GM19468 (cell line): ENCODE measurements around the gene MTG1.
"Not testable (repeated sequence)": the region's sequence is repeated elsewhere in the genome, so short reads cannot be mapped to it uniquely, and the experiment has no call there.

ENCODE experiments used
- ATAC-seq: cut with Tn5 transposase; IDR thresholded peaks from one replicate; pipeline ENCODE4 v1.9.1; 2021; ENCODE audit warnings: mild to moderate bottlenecking, moderate library complexity, moderate number of reproducible peaks; ENCODE audit not compliant: unreplicated experiment; ENCODE audit errors: extremely low read depth

Gene MTG1

DNA sequence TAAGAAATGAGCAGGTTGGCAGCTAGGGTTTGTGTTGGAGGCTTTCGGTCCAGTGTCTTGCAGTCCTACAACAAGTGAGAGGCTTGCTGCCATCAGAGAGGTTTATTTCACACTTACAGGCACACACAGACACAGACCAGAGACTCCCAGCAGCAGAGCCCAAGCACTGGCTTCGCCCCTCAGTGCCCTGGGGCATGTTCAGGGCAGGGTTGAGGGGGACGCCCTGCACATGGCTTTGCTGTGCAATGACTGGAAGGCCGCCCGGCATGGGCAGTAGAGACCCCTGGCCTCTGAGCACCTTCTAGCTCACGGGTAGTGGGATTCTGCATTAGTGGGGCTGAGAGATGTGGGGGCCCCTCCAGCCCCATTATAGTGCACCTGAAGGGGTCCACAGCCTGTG, 26.6 kb downstream of the MTG1 start:
- ATAC-seq = no peak

DNA sequence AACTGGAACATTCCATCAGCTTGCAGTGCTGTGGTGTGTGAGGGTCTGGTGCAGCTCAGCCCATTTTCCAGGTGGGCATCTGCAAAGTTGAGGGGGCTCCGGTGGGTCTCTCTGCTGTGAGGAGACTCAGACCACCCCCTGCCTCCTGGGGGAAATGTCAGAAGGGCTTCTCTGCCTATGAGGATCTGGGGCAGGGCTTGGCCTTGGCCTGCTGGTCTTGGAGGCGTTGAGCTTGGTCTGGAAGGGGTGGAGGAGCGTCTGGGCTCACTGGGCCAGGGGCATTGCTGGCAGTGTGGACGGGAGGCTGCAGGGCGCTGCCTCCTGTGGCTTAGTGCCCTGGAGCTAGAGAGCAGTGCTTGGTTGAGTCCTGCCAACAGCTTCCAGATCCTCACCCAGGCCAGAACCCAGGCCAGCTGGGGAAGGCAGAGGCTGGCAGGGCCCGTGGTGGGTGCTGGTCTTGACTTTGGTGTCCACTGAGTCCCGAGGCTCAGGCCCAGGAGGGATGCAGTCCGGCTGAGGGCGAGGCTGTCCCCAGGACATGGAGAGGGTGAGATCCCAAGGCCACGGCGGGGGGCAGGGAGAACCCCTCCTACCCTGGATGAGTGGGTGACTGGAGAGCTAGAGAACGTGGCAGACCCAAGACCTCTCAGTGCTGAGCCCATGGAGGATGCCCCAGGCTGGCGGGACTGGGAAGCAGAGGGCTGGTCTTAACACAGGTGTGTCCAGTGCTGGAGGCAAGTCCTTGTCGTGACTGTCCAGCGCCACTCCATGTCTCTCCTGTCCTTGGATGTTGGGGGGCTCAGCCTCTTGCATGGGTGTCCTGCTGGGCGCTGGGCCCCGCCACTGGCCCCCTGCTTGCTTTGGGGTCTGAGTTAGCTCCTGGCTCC, 27.6 kb downstream of the MTG1 start:
- ATAC-seq = no peak

DNA sequence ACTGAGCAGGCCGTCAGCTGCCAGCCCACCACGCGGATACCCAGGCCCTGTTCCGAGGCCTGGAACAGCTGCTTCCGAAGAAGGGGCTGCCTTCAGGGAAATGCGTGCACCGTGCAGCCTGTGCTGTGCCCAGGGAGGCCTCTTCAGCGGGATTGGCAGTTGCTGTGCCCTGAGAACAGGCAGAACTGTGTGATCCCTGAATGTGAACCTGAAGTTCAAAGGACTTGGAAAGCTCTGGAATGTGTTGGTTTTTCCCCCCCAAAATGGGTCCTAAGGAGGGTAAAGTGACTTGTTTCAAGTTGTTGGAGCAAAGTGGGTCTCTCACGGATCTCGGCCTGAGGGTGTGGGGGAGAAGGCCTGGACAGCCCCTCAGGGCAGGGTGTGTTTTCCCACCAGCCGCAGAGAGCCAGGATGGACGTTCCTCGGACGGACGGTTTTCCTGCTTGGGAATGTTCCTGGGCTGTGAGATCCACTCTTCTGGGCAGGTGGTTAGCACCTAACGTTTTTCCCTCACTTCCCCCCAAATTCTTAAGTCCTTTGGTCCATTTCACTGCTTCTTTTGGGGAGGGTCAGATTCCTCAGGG, 28.4 kb downstream of the MTG1 start:
- ATAC-seq = no peak

DNA sequence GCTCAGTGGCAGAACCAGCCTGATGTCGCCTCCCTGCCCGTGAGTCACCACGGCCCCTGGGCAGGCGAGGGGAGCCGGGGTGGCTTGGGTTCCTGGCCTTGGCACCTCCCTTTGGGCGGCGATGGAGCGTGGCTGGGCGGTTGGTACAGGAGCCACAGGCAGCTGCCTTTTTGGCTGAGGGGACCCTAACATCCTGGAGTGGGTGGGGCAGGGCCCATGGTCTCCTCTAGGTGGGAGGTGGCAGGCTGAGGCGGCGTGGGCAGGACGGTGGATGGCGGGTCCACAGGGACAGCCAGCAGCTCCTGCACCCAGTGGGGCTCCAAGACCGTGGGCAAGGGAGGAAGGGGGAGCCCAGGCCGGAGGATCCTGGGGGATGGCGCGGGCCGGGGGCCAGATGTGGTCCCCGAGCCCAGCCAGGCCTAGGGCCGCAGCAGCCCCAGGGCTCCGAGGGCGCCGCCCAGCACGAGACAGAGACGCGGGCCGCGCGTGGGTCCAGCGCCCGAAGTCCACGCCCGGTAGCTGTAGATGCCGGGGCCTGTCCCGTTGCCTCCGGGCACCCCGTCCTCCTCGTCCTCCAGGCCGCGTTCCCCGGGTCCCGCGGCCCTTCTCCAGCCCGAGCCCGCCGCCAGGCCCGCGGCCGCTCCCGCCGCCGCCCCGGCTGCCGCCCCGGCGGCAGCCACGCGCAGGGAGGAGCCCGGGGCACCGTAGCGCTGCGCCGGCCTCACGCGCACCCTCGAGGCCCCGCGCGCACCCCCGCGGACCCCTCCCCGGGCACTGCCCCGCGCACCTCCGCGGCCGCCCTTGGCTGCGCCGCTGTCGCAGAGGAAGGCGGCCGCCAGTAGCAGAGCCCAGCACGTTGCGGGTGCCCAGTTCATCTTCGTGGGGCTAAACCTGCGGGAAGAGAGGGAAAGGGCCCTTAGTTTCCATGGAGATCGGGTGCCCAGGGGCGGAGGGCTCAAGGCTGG, 29.1 kb downstream of the MTG1 start:
- ATAC-seq = no peak

GRCh38 chr10:133424102-133424501, 30.1 kb downstream of the MTG1 start:
- ATAC-seq = not testable (repeated sequence)

GRCh38 chr10:133424601-133425000, 30.6 kb downstream of the MTG1 start, which contains the start of gene SPRN:
Gene SPRN, minus strand, starts transcription at chr10:133424625. Its CDS starts 944 bp downstream, at chr10:133423681.
- not testable (repeated sequence) for ATAC-seq

DNA sequence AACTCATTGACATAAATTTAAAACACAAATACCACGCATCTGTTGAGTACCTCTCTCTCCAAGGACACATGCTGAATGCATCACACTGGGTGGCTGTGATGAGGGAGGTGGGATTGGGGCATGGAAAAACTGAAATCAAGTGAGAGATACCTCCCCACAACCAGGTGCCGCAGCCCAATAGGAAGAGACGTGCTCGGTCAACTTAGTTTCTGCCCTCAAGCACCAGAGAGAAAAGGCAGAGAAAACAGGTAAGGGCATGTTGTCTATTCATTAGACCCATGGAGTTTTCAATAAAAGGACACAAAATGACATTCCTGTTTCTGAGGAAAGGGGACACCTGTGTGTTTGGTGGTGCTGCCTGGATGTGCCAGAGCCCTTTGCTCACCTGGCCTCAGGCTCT, 35.6 kb downstream of the MTG1 start:
- not testable (repeated sequence) for ATAC-seq

- not testable (repeated sequence) for ATAC-seq
These were observed 38.1 kb downstream of the MTG1 start for GRCh38 chr10:133431888-133432613.

DNA sequence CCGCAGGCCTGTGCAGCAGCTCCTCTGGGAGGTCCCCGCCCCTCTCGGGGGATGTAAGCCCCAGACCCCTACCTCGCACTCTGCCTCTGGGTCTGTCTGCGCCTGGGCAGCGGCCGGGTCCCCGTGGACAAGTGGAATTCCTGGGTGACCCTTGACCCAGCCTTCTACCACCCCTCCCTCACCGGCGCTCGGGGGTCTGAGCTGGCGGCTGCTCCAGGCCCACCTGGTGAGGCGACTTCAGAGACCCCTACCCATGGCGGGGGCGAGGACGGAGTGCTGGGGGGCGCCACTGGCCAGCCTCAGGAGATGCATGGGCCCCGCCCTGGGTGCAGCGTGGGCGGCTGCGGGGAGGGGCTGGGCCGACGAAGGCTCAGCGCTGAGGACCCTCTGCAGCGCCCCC, 38.8 kb downstream of the MTG1 start:
- ATAC-seq = not testable (repeated sequence)

- ATAC-seq = no peak
These were observed 44.8 kb downstream of the MTG1 start for GRCh38 chr10:133438711-133439273.

- ATAC-seq = no peak
These were observed 45.8 kb downstream of the MTG1 start for GRCh38 chr10:133439517-133440461.

DNA sequence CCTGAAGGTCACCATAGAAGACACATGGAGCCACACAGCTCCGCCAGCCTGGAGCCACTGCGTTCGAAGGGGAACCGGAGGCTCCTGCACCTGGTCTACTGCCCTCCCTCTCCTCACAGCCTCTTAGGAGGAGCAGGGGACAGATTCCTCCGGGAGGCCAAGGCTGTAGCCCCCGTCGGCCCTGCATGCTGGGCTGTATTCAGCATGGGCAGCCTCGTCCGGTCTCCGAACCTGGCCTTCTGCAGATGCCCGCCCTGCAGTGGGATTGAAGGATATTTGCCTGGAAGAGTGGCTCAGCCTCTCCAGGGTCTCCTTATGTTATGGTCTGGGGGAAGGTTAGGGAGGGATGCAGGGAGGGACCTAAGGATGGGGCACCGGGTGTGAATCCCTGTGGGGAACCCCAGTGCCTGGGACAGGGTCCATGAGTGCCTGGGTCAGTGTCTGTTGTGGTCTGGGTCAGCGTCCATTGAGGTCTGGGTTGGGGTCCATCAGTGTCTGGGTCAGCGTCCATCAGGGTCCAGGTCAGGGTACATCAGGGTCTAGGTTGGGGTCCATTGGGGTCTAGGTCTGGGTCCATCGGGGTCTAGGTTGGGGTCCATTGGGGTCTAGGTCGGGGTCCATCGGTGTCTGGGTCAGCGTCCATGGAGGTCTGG, 46.8 kb downstream of the MTG1 start:
- no peak for ATAC-seq

- ATAC-seq = not testable (repeated sequence)
These were observed 47.4 kb downstream of the MTG1 start for GRCh38 chr10:133441356-133441755.

GRCh38 chr10:133441780-133442179, 47.8 kb downstream of the MTG1 start:
- ATAC-seq = no peak

DNA sequence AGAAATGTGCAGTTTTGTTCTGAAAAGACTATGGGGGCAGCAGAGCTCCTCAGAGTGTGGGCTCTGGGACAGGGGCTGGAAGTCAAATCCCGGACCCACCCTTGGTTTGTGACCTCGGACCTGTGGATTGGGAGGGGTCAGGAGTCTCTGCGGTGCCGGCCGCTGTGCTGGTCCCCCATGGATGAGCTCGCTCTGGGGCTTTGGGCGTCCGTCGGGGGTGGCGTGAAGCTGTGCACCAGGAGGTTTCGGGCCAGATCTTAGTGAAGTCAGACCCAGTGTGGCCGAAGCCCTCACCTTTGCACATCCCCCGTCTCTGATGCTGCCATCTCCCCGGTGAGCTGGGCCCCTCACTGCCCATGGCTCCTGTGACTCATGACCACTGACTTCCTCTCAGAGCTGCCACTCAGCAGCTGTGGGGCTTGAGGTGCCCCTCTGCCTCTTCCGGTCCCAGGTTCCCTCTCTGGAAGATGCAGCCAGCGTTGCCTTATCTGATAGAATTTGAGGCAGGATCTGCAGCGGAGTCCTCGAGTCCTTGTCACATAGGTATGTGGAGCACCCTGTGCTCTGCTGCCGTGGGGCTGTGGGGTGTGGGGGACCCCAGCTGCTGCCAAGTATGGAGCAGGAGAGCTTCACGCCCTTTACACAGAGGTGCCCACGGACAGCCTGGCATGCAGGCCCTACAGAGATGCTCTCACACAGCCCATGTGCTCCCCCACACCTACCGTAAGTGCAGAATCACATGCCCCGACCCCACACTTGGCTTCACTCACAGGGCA, 48.4 kb downstream of the MTG1 start:
- no peak for ATAC-seq

- ATAC-seq = no peak
These were observed 49.3 kb downstream of the MTG1 start for GRCh38 chr10:133442967-133443924.
